HuH-7.5 (cell line): ENCODE measurements around the gene ANKMY1.

Source experiments
- DNase-seq: peaks from one replicate; pipeline ENCODE4 v3.0.0; 2011; ENCODE audit warnings: low spot score

ANKMY1 gene

DNA sequence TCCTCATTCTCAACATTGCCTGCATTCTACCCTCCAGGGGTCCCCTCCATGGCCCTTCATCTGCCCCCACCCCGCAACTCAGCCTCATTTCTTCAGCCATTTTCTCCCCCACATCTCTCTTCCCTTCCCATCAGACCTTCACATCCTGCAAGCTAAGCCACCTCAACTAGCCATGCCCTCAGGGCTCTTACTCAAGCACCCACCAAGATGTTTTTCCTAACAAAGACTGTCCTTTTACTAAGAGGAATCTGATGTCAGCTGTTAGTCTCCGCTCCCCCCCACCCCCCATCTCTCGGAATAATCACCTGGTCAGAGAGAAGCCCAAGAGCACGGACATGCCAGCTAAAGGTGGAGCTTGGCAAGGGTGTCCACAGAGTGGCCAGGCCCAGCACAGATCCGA lies 24.0 kb upstream of the ANKMY1 start:
- no peak for DNase-seq

DNA sequence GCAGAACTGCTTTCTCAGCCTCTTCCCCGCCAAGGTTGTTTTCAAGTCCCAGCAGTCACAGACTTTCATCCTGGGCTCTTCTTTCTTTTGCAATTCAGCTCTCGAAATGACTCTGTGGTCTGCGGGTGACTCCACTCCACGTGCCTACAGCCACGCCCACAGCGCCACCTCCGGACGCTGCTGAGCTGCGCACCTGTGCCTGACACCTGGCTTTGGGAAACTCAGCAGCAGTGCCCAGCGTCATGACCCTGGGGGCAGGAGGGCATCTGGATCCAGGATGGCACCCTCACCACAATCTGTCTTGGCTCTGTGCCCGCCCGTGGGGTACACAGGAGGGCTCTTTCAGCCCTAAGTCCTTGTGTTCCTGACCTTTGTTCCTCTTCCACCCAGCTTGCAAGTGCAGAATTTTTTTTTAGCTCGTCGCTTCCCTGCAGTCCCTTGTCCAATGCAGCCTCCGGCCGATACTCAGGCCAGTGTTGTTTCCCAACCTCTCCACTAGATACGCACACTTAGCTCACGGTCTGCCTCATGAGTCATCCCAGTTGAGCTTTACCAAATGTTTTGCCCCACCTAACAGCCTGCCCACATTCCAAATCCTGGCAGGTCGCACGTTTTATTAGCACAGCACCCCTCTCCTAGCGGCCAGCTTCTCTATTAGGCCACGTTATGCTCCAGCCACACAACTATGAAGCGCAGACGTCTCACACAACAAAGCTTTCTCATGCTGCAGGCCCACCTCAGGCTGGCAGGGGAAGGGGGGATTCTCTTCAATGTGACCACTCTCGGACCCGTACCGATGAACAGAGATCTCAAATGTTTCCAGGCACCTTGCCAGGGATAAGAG lies 22.2 kb upstream of the ANKMY1 start:
- DNase-seq = no peak

DNA sequence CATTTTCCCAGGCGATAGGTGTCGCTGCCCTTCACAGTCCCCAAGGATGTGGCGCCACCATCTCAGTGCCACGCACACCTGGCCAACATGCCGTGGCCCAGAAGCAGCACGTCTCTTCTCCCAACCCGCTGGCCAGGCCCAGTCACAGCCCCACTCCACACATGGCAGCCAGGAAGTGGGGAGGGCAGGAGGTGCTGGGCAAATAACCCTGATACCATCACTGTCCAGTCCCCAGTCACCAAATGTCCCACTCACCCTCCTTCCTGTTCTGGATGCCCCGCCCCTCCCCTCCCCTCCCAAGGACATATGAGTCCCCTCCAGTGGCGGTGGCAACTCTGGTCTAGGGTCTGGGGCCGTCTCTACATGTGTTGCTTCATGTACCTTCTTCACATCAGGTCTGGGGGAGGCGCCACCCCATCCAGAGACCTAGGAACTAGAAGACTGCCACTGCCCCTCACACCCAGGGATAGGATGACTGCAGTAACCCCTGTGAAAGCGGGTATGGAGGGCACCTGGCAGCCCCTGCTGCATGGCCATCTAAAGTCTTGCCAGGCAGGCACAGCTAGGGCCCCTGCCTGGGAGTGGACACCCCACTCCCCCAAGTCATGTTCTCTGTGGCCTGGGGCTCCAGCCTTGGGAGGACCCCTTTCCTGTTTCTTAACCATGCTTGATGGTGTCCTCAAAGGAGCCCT lies 21.4 kb upstream of the ANKMY1 start:
- no peak for DNase-seq

DNA sequence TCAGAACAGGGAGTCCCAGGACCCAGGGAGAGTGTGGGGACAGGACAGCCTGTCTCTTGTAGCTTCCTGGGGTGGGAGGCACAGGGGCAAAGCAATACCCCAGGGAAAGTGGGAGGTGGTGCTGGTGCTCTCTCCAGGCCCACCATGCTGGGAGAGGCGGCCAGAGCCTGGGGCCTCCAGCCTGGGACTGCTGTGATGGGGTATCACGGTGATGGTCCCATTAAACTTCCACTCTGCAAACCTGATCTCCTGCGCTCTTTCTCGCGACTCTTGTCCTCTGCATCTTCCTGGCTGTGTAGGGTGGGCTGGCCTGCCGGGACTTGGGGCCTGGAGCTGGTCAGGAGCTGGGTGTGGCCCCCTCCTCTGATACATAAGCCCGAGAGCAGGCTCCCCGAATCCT lies 20.7 kb upstream of the ANKMY1 start:
- no peak for DNase-seq

DNA sequence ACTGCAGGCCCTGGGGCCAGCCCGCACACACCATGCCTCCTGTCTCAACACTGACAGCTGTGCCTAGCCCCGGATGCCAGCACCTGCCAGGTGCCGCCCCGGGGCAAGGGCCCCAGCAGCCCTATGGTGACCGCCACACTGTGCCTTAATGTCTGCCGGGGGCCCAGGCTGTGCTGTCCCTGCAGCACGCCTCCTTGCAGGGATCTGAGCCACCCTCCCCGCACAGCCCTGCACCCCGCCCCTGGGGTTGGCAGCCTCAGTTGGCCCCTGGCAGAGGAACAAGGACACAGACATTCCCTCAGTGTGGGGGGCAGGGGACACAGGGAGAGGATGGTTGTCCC lies 20.3 kb upstream of the ANKMY1 start:
- no peak for DNase-seq

DNA sequence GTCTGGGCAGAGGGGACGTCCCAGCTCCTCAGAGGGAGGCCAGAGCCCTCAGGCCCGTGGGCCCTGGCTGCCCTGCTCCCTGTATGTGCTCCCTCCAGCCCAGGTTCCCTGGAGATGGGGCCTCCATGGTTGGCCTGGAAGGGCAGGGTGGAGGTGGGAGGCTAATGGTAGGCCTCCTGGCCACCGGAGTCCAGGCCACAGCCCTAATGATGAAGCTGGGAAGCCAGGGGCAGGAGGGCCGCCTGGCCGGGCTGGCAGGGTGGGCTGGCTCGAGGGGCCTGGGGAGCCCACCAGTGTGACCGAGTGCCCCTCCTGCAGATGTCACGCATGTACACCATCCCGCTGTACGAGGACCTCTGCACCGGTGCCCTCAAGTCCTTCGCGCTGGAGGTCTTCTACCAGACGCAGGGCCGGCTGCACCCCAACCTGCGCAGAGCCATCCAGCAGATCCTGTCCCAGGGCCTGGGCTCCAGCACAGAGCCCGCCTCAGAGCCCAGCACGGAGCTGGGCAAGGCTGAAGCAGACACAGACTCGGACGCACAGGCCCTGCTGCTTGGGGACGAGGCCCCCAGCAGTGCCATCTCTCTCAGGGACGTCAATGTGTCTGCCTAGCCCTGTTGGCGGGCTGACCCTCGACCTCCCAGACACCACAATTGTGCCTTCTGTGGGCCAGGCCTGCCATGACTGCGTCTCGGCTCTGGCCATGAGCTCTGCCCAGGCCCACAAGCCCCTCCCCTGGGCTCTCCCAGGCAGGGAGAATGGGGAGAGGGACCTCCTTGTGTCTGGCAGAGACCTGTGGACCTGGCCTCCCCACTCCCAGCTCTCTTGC lies 19.7 kb upstream of the ANKMY1 start:
- no peak for DNase-seq

DNA sequence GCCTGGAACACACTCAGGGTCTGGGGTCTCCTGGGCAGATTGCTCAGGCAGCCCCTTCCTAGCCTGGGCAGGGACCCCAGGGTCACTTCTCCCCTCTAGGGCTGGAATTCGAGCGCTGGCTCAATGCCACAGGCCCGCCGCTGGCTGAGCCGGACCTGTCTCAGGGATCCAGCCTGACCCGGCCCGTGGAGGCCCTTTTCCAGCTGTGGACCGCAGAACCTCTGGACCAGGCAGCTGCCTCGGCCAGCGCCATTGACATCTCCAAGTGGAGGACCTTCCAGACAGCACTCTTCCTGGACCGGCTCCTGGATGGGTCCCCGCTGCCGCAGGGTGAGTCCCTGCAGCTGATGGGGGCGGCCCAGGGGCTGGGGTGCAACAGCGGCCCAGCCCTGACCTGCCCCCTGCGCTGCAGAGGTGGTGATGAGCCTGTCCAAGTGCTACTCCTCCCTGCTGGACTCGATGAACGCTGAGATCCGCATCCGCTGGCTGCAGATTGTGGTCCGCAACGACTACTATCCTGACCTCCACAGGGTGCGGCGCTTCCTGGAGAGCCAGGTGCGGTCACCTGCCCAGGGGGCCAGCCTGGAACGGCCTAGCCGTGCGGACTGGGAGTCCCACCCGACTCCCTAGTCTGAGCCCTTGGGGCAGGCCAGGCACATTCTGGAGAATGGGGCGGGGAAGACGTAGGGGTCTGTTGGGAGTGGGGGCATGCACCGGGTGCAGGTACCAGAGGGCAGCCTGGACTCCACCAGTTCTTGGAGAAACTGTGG lies 18.8 kb upstream of the ANKMY1 start:
- DNase-seq = no peak

DNA sequence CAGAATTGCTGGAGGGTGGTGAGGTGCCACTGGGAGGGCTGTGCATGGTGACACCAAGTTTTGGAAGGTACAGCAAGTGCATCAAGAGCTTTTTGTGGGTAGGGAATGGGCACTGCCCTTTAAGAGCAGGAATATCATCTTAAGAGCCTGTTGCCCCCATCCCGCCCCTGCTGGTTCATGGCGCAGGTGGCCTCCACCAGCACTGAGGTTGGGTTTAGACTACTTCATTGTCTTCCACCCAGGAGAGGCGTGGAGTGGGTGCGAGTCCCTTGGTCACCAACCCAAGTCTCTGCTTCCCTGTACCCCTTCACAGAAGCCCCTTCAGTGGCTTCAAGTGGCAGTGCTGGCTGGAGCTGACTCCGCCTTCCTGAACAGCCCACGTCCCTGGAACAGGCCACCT lies 18.2 kb upstream of the ANKMY1 start:
- DNase-seq = no peak

DNA sequence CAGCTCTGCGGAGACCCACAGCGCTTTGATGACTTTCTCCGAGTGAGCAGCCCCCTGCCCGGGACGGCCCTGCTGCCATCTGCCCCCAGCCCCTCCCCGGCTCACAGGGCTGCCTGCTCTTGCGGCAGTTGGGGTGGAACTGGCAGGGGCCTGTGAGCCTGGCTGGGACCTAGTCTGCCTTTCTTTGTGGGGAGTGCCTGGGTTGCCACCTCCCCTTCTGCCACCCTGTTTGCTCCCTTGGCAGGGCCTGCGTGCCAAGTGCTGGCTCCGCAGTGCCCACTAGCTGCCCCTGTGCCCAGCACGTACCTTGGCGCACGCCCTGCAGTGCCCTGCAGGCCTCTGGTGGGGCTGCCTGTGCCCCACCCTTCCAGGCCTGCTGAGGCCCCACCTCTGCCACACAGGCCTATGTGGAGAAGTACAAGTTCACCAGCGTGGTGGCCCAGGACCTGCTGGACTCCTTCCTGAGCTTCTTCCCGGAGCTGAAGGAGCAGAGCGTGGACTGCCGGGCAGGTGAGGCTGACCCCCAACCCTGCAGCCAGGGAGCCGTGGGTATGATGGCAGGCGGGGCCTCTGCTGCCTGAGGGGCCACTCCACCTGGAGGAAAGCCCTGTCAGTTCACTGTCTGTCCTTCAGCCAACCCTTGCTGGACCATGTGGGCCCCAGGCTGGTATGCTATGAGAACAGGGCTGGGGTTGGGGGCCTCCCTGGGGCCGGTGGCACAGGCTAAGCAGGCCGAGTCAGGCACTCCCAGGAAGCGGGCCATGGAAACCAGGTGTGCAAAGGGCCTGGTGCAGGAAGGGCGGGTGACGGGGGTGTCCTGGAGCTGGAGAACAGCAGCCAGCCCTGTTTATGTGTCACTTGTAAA lies 17.5 kb upstream of the ANKMY1 start:
- DNase-seq = no peak

DNA sequence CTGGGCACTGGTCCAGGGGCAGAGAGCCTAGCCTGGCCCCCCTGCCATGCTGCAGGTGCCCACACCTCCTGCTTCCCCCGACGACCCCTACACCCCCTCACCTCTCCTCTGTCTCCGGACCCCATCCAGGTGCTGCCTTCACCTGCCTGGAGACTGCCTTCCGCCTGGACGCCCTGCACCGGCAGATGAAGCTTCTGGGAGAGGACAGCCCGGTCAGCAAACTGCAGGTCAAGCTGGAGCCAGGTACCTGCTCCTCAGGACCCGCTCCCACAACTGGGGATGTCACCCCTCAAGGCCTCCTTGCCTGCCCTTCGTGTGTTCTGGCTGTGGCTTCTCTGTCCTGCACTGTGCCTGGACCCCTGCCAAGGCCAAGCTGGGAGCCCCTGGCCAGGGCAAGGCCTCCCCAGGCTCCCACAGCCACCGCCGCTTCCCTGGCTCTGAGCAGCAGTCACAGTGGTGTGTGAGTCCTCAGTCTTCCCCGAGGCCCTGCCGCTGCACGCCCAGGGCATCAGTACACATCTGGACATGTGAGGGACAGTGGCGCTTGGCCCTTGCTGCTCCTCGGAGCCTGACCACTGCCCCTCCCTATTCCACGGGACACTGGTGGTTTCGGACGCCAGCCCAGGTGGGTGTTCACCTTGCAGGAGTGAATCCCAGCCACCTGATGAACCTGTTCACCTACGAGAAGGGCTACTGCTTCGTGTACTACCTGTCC lies 16.8 kb upstream of the ANKMY1 start:
- no peak for DNase-seq

DNA sequence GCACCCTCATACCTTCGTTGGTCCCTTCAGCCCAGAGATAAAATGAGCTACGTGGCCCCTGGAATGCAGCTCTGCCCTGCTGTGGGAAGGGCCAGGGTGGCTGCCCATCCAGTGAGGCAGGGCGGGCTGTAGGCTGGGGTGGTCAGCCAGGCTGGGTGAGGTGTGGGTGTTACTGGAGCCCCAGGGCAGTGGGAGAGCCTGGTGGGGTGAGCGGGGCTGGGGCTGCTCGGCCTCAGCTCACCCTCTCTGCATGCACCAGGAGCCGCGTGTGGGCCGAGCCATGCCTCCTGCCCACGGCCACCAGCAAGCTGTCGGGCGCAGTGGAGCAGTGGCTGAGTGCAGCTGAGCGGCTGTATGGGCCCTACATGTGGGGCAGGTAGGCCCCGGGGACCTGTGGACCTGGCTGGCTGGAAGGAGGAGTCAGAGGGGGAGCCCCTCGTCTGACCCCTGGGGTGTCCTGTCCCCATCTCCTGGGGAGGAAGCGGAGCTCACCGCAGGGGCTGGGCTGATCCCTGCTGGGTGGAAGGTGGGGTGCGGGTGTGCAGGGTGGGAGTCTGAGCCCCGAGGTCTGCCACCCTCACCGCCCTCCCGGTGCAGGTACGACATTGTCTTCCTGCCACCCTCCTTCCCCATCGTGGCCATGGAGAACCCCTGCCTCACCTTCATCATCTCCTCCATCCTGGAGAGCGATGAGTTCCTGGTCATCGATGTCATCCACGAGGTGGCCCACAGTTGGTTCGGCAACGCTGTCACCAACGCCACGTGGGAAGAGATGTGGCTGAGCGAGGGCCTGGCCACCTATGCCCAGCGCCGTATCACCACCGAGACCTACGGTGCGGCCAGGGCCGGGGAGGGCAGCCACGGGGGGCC lies 16.0 kb upstream of the ANKMY1 start:
- DNase-seq = no peak

DNA sequence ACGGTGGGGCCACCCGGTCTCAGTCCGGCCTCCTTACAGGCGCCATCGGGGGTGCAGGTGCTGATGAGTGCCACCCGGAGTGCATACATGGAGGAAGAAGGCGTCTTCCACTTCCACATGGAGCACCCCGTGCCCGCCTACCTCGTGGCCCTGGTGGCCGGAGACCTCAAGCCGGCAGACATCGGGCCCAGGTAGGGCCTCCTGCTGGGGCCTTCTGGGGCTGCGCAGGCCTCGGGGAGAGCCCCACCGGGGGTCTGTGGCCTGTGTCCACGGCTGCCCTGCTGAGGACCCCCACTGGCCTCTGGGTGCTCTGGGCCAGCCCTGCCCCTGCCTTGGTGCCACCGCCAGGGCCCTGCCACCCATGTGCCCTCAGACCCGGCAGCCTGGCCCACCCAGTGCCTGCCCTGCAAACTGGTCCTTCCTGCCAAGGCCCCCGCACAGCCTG lies 15.3 kb upstream of the ANKMY1 start:
- no peak for DNase-seq

DNA sequence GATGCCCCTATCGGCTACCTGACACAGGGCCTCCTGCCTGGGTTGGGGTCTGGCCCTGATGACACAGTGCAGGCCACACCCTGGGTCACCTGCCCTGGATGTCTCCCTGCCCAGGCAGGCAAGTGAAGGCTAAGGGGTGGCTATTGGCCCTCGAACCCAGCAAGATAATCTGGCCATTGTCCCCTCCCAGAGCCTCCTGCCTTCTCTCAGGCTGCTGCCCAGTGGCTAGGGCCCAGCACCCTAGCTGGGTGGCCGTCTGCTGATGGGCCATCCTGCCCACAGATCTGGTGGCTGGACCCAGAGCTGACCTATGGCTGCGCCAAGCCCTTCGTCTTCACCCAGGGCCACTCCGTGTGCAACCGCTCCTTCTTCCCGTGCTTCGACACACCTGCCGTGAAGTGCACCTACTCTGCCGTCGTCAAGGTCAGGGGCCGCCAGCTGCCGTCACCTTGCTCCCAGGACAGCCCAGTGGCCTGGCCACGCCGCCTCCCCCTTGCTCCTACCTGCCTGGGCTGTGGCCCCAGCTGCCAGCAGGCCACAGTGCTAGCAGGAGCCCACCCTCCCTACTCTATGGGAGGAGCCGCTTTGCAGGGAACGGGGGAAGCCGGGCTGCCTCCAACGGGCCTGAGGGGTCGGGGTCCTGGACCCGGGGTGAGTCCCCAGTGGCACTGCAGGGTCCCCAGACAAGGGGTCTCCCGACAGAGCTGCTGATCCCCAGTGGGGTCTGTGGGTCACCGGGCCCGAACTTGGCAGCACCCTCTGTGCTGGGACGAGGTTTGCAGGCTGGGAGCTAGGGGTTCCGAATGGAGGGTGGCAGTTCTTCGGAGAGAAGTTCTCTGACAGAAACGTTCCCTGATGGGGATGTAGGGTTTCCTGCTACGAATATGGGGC lies 14.6 kb upstream of the ANKMY1 start:
- DNase-seq = no peak

DNA sequence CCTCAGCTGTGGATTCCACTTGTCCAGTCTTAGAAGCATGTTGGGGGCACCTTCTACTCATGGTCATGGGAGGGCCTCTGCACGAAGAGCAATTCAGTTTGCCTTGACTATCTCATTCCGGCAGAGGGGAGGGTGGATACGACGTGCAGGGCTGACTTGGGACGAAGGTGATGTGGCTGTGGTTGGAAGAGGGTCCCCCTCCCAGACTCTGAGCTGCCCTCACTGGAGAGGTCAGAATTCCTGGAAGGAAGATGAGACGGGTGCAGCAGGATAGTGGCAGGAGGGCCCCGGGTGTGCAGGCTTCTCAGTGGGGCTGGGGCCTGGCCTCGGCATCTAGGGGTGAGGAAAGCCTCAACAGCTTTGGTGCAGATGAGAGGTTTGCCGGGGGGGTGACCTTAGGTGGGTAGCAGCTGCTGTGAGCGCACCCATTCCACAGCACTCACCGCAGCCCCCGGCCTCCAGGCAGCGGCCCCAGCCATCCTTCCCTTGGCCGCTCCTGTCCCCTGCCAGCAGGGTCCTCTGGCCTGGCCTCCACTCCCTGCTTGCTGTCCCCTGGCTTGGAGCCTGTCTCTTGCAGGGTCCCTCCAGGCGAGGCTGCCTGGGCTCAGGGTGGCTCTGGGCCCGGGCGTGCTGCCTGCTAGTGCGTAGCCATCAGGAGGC lies 13.7 kb upstream of the ANKMY1 start:
- DNase-seq = no peak

DNA sequence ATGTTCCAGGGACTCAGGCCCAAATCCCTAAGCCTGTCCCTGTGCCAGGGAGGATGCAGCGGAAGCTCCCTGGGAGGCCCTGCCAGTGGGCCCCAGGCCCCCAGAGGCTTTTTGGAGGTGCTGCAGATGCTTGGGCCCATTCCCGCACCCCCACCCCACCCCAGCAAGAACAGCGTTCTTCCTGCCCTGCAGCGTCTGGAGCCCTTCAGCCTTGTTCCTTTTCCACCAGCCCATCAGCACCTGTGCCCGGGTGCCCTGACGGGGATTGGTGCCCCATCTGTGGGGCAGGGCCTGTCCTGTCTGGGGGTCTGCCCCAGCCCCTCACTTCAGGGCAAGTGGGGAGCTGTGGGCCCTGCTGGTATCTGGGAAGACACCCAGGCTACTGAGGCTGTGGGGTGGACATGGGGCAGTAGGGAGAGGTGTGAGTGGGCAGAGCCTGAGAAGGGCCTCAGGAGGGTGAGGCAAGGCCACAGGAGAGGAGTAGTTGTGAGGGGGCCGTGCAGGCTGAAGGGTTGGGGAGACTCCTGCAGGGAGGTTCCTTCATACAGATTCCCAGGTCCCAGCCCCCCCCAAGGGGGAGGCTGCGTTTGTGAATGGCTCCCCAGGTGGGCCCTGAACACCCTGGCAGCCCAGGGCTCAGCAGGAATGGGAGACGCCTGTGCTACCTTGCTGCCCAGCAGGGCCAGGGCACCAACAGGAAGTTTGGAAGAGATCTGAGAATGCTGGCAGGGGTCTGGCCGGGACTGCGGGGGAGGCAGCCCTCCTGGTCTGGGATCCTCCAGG lies 12.9 kb upstream of the ANKMY1 start:
- DNase-seq = no peak

DNA sequence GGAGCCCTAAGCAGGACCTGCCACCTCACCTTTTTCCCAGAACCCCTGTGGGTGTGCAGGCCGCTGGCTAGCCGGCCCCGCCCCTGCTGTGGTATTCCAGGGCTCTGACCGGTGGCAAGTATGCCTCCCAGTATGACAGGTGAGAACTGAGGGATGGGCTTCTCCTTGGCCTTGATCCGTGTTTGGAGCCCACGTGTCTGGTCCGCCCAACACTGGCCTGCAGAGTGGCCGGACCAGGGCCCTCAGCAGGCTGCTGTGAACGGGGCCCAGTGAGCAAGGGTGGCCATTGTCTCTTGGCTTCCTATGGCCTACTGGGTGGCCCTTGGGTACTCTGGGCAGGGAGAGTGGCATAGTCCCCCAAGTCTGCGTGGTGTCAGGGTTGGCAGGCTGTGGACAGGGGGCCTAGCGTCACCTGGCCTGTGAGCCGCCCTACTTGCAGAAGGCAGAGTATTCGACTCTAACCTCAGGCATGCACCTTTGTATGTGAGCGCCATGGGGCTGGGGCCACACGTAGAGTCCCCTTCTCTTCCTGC lies 12.3 kb upstream of the ANKMY1 start:
- DNase-seq = no peak

DNA sequence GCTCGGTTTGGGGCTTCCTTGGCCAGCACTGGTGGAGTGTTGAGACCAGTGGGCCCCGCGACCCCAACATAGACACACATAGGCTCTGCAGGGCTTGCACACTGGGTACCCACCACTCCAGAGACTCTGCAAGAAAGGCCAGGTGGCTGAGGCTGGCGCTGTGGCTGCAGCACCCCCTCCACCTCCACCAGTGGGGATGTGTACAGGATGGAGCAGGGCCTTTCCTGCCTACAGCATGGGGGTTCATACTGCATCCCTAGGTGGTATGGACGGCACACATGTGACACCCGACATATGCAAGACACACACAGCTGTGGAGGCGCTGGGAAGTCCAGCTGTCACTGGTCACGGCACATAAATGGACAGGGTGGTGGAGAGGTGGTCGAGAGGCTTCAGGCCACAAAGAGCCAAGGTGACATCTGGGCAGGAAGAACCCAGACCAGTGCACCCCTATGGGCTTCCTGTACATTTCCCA lies 11.8 kb upstream of the ANKMY1 start:
- no peak for DNase-seq
